Activated CD8-positive, alpha-beta T cell treated with anti-CD3 and anti-CD28 coated beads for 36 hours (primary cell): Measurements from ENCODE around the gene BCAR3. TPM values are rescaled to one million over a fixed set of nuclear protein-coding genes. Genes with fewer than 3 reads are reported as not detected.

ENCODE experiments used
- ATAC-seq: fragments of 200-7000 bp; cut with Tn5 transposase; one replicate; pipeline ENCODE4 v1.10.0; 2021; ENCODE audit warnings: mild to moderate bottlenecking, moderate library complexity
- CTCF ChIA-PET: fragments of 350-600 bp; sonication (Branson Sonifier 250); formaldehyde crosslinking; loops from one replicate; lab custom pipeline; 2021; ENCODE audit warnings: antibody characterized with exemption; lab: Charles Lee
- POLR2A ChIA-PET: fragments of 350-600 bp; sonication (Branson Sonifier 250); formaldehyde crosslinking; loops from one replicate; lab custom pipeline; 2021; ENCODE audit warnings: antibody characterized with exemption; lab: Charles Lee
- DNase-seq: peaks from one replicate; pipeline ENCODE4 v3.0.0-alpha.2; 2020
- H3K27ac Mint-ChIP-seq: one replicate; pipeline ENCODE4 v1.8.0; 2021; ENCODE audit warnings: mild to moderate bottlenecking, mixed read lengths
- H3K27me3 Mint-ChIP-seq: one replicate; pipeline ENCODE4 v1.8.0; 2021; ENCODE audit warnings: mixed read lengths
- H3K36me3 Mint-ChIP-seq: one replicate; pipeline ENCODE4 v1.8.0; 2021; ENCODE audit warnings: low read depth, mixed read lengths
- H3K4me1 Mint-ChIP-seq: one replicate; pipeline ENCODE4 v1.8.0; 2021; ENCODE audit warnings: low read depth, mixed read lengths
- H3K4me3 Mint-ChIP-seq: one replicate; pipeline ENCODE4 v1.8.0; 2021; ENCODE audit warnings: mild to moderate bottlenecking, moderate library complexity, mixed read lengths
- H3K9me3 Mint-ChIP-seq: one replicate; pipeline ENCODE4 v1.8.0; 2021; ENCODE audit warnings: mixed read lengths
- CTCF ChIP-seq: fragments of 200-600 bp; IDR thresholded peaks from one replicate; pipeline ENCODE4 v1.8.0; 2022; ENCODE audit warnings: antibody characterized with exemption, mild to moderate bottlenecking
- intact Hi-C: fragments of 100-400 bp; cut with micrococcal nuclease; formaldehyde crosslinking; loops from one replicate; pipeline ENCODE4 v1.10.0; 2022
- total RNA-seq, 2 experiments: library from RNA; stranded (reverse); gene quantifications; one replicate each; pipeline ENCODE4 v1.2.3, GENCODE V29; 2021

BCAR3 gene
- total RNA-seq, 2 experiments from 2014 or later = 0.51 to 0.70 TPM

- Mint-ChIP-seq H3K27me3 (no peaks in the 10 kb centered on the region), H3K9me3 (no peaks in the 10 kb centered on the region), H3K36me3 (no peaks in the 10 kb centered on the region), H3K27ac (no peak overlapping the region), H3K4me1 (peaks cover 8% of the 10 kb centered on the region), H3K4me3 (no peak overlapping the region)
- no peak for ATAC-seq
- ChIA-PET CTCF (interaction anchor here (1.5 kb wide), 1 partner anchor 44 kb away, joined by 4 read pairs; no protein-coding TSS in a partner anchor), POLR2A (interaction anchor here (0.6 kb wide), 1 partner anchor 47 kb away, joined by 3 read pairs; no protein-coding TSS in a partner anchor)
- no peak for DNase-seq
- intact Hi-C loops = no loop called here
- TF ChIP-seq CTCF = no peak
Measured at GRCh38 chr1:93585059-93585966, 96.3 kb downstream of the BCAR3 start.

DNA sequence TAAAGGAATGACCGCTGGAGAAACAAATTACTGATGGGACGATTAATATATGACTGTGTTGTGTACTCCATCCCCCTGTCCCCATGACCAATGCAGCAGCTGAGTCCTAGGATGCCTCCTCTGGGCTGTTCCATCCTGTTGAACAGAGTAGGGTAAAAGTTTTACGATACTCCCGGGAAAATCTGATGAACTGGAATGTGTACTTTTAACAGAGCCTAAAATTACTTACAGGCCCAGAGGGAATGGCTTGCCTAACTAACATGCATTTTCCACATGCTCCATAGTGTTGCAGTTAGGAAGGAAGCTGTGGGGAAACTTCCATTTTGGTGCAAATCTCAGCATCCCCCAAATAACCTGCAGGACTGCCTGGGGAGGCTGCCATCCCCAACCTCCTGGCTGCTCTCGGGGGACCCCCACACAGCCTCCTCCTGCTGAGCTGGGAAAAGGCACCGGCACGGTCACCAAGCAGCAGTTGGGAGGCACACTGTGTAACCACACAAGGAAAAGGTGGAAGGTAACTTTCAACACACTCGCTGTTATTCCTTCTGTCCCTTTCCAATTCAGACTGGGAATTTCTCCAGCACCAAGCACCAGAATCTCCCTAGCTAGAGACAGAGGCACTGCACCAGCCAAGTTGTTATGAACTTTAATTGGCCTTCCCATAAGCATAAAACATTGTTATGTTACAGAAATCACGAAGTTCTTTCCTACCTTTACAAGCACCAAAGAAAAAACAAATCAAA lies 97.2 kb downstream of the BCAR3 start:
- H3K36me3 Mint-ChIP-seq = no peaks in the 10 kb centered on the region
- TF ChIP-seq CTCF = no peak
- H3K27me3 Mint-ChIP-seq = no peaks in the 10 kb centered on the region
- no peak for DNase-seq
- CTCF ChIA-PET = interaction anchor here (1.5 kb wide), 1 partner anchor 45 kb away, joined by 4 read pairs; no protein-coding TSS in a partner anchor
- H3K27ac Mint-ChIP-seq = no peak overlapping the region
- POLR2A ChIA-PET = interaction anchor here (0.5 to 0.6 kb wide), 2 partner anchors 15 to 47 kb away, joined by 3 read pairs; no protein-coding TSS in a partner anchor
- peaks cover 6% of the 10 kb centered on the region for H3K4me1 Mint-ChIP-seq
- intact Hi-C loops = no loop called here
- no peak for ATAC-seq
- H3K9me3 Mint-ChIP-seq = no peaks in the 10 kb centered on the region
- H3K4me3 Mint-ChIP-seq = no peak overlapping the region

DNA sequence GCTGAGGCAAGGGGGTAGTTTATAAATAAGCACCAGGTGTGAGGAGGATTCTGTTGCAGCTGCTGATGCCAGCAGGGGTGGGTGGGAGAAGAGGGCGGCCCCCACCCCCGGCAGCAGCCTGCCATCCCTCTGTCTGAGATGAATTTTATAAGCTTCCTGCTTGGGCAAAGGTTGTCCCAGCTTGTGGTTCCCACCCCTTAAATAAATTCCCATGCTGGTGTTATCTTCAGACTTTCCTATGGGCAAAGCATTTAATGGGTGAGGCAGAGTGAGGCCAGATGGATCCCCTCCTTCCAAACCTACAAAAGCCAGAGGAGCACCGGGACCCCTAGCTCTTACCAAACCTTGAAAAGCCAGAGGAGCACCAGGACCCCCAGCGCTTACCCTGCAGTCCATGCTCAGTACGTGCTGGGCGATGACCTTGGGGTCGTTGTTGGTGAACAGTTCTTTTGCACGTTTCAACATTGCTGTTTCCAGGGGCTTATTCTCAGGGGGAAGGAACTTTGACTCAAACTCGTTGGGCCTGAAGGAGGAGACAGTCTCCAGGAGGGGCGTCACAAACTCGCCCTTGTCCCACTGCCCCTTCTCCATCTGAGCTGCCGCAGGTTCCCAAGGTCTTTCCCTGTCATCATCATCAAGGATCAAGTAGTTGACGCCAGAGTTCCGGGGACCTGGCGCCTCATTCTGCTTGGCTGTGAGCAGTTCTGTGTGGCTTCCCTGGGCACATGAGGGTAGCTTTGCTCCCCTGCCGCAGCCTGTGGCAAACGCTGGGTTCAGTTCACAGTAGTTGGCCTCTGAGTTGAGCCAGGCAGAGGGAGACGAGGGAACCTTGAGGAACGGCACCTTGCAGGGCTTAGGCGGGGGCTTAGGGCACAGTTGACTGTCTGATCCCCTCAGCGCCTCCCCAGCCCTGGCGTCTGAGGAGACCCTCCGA lies 99.5 kb downstream of the BCAR3 start:
- Mint-ChIP-seq H3K36me3 (no peaks in the 10 kb centered on the region), H3K4me3 (no peak overlapping the region), H3K4me1 (no peaks in the 10 kb centered on the region), H3K27ac (no peak overlapping the region), H3K9me3 (no peaks in the 10 kb centered on the region), H3K27me3 (no peaks in the 10 kb centered on the region)
- ChIA-PET POLR2A (no interaction called here), CTCF (interaction anchor here (1.5 to 1.6 kb wide), 2 partner anchors 47 to 277 kb away, joined by 3 read pairs; no protein-coding TSS in a partner anchor)
- ATAC-seq = no peak
- TF ChIP-seq CTCF = no peak
- intact Hi-C loops = no loop called here
- DNase-seq = no peak

DNA sequence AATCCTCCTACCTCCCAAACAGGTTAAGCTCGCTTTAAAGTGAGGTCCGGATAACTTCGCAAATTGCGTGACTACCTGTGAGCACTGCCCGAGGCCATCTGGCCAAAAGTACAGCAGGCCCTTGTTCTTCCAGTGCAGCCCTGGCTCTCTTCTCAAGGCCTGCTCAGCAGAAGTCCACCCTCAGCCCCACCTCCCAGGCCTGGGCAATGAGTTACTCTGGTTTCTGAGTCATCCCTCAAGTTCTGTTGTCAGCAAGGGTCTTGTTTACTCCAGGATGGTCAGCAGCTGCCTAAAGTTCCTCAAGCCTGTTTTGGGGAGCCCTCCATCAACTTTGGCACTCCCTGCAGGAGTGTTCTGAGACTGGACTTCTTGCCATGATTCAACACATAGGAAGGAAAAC lies 101.7 kb downstream of the BCAR3 start:
- CTCF ChIA-PET = interaction anchor here (1.3 kb wide), 1 partner anchor 266 kb away, joined by 4 read pairs; no protein-coding TSS in a partner anchor

More for the DNA sequence above, 101.7 kb downstream of the BCAR3 start:
- Mint-ChIP-seq H3K27me3 (no peaks in the 10 kb centered on the region), H3K36me3 (no peaks in the 10 kb centered on the region), H3K4me3 (no peak overlapping the region), H3K9me3 (no peaks in the 10 kb centered on the region), H3K4me1 (no peaks in the 10 kb centered on the region), H3K27ac (no peak overlapping the region)
- no peak for TF ChIP-seq CTCF
- POLR2A ChIA-PET = no interaction called here
- no peak for DNase-seq
- intact Hi-C loops = no loop called here
- ATAC-seq = no peak
